ENCODE results near the gene CNP. TPM values are rescaled to one million over a fixed set of nuclear protein-coding genes. Genes with fewer than 3 reads are reported as not detected.

CNP gene
- total RNA-seq, 4 donors from 2014 or later: 41.8 to 65.2 (median 53.8) TPM

GRCh38 chr17:41972571-41973407 is 6.2 kb downstream of the CNP start:
- WGBS, 2 donors: 77 to 83% methylated on average over 22 of the region's 22 CpGs
- Histone ChIP-seq H3K9me3 (no peaks in the 10 kb centered on the region), H3K4me1 (peaks cover 0 to 30% of the 10 kb centered on the region in 2 donors), H3K4me3 (replicated peaks in 1 of 3) (no peak overlapping the region), H3K27me3 (no peaks in the 10 kb centered on the region), H3K27ac (no peak overlapping the region), H3K36me3 (peaks cover 49 to 50% of the 10 kb centered on the region in 2 donors)
- intact Hi-C loops (cut with DNase I): loop anchor here (5.0 kb wide), 1 partner anchor 50 kb away; the partner anchor contains the start of gene NKIRAS2
- TF ChIP-seq CTCF (IDR thresholded peaks at IDR 0.05) (no peak), POLR2A (IDR thresholded peaks at IDR 0.05) (no peak)
- DNase-seq: no peak

- H3K27ac ChIP-seq: no peak overlapping the region
- peaks cover 53 to 55% of the 10 kb centered on the region in 2 donors for H3K36me3 ChIP-seq
- peaks cover 0 to 28% of the 10 kb centered on the region in 2 donors for H3K4me1 ChIP-seq
- TF ChIP-seq POLR2A (IDR thresholded peaks at IDR 0.05): no peak
- no peak for TF ChIP-seq CTCF (IDR thresholded peaks at IDR 0.05)
- 90% methylated on average over 9 to 19 of the region's 19 CpGs for WGBS, 2 donors
- H3K27me3 ChIP-seq: no peaks in the 10 kb centered on the region
- H3K4me3 ChIP-seq (replicated peaks in 1 of 3): no peak overlapping the region
- no peak for DNase-seq
- H3K9me3 ChIP-seq: no peaks in the 10 kb centered on the region
- intact Hi-C loops (cut with DNase I): loop anchor here (5.0 kb wide), 1 partner anchor 49 kb away; the partner anchor contains the start of gene NKIRAS2
Measured at GRCh38 chr17:41973408-41973811, 6.8 kb downstream of the CNP start.

- TF ChIP-seq POLR2A (IDR thresholded peaks at IDR 0.05) (no peak), CTCF (IDR thresholded peaks at IDR 0.05) (no peak)
- H3K36me3 ChIP-seq: peaks cover 55 to 56% of the 10 kb centered on the region in 2 donors
- no peak overlapping the region for H3K4me3 ChIP-seq (replicated peaks in 1 of 3)
- H3K27me3 ChIP-seq: no peaks in the 10 kb centered on the region
- 69 to 96% methylated on average over 4 to 6 of the region's 6 CpGs for WGBS, 2 donors
- H3K27ac ChIP-seq: no peak overlapping the region
- DNase-seq: no peak
- no peaks in the 10 kb centered on the region for H3K9me3 ChIP-seq
- intact Hi-C loops (cut with DNase I): loop anchor here (5.0 kb wide), 1 partner anchor 48 kb away; the partner anchor contains the start of gene NKIRAS2
- H3K4me1 ChIP-seq: peaks cover 0 to 28% of the 10 kb centered on the region in 2 donors
Measured at GRCh38 chr17:41974031-41974430, 7.4 kb downstream of the CNP start.

GRCh38 chr17:41974658-41975057 is 8.1 kb downstream of the CNP start:
- H3K27me3 ChIP-seq: no peaks in the 10 kb centered on the region
- no peak overlapping the region for H3K27ac ChIP-seq
- intact Hi-C loops (cut with DNase I): loop anchor here (5.0 kb wide), 1 partner anchor 48 kb away; the partner anchor contains the start of gene NKIRAS2
- H3K4me1 ChIP-seq: peaks cover 0 to 27% of the 10 kb centered on the region in 2 donors
- H3K36me3 ChIP-seq: peaks cover 55 to 58% of the 10 kb centered on the region in 2 donors
- no peak for DNase-seq
- TF ChIP-seq CTCF (IDR thresholded peaks at IDR 0.05) (no peak), POLR2A (IDR thresholded peaks at IDR 0.05) (no peak)
- H3K9me3 ChIP-seq: no peaks in the 10 kb centered on the region
- WGBS, 2 donors: 79 to 83% methylated on average over 2 to 5 of the region's 5 CpGs
- H3K4me3 ChIP-seq (replicated peaks in 1 of 3): no peak overlapping the region

All from thyroid gland (tissue), 4 donors.